22Rv1 (cell line): ENCODE data around the gene RAC3.

Experiments used
- H3K27ac ChIP-seq: fragments of 450-650 bp; 2 replicates; pipeline ENCODE4 v1.5.1; 2017
- ZFX ChIP-seq: fragments of 450-650 bp; IDR thresholded peaks from 2 replicates; pipeline ENCODE4 v1.6.1; 2017; ENCODE audit warnings: antibody characterized with exemption, borderline replicate concordance
- TF ChIP-seq, protein P1 (sequence below): fragments of 450-650 bp; IDR thresholded peaks from 2 replicates; pipeline ENCODE4 v1.5.1; 2017; ENCODE audit warnings: mild to moderate bottlenecking

Gene RAC3

DNA sequence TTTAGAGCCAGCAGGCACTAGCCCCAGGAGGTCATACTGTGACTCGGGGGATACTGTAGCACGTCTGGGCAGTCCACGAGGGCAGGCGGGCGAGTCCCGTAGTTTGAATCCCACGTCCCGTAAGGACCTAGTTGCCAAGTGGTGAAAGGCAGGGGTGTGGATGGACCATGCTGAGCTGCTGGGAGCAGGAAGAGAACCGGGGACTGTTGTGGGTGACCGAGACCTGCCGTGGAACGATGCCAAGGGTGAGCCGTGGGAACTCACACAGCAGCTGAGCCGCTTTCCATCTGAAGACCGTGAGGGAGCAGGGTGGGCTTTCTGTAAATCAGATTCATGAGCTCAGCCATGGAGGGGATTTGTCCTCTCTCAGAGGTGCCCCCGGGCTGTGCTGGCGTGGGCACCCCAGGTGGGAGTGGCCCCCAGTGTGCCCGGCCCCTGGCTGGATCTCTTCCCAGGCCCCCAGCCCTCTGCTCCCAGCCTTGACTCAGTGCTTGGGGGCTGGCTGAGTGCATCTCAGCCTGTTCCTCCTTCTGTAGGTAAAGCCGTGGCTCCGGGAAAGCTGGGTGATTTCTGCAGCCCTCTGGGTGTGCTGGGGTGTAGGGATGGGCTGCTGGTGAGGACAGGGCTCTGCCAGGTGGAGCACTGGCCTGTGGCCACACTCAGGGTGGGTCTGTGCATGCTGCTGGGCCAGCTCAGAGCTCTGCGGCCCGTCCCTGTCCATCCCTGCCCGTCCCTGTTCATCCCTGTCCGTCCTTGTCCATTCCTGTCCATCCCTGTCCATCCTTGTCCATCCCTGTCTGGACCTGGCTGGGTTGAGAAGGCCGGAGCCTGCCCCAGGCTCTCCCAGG lies 40.4 kb upstream of the RAC3 start:
- no peak for TF ChIP-seq ZFX
- TF ChIP-seq, protein P1, sequence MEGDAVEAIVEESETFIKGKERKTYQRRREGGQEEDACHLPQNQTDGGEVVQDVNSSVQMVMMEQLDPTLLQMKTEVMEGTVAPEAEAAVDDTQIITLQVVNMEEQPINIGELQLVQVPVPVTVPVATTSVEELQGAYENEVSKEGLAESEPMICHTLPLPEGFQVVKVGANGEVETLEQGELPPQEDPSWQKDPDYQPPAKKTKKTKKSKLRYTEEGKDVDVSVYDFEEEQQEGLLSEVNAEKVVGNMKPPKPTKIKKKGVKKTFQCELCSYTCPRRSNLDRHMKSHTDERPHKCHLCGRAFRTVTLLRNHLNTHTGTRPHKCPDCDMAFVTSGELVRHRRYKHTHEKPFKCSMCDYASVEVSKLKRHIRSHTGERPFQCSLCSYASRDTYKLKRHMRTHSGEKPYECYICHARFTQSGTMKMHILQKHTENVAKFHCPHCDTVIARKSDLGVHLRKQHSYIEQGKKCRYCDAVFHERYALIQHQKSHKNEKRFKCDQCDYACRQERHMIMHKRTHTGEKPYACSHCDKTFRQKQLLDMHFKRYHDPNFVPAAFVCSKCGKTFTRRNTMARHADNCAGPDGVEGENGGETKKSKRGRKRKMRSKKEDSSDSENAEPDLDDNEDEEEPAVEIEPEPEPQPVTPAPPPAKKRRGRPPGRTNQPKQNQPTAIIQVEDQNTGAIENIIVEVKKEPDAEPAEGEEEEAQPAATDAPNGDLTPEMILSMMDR: no peak
- H3K27ac ChIP-seq: no peak overlapping the region

DNA sequence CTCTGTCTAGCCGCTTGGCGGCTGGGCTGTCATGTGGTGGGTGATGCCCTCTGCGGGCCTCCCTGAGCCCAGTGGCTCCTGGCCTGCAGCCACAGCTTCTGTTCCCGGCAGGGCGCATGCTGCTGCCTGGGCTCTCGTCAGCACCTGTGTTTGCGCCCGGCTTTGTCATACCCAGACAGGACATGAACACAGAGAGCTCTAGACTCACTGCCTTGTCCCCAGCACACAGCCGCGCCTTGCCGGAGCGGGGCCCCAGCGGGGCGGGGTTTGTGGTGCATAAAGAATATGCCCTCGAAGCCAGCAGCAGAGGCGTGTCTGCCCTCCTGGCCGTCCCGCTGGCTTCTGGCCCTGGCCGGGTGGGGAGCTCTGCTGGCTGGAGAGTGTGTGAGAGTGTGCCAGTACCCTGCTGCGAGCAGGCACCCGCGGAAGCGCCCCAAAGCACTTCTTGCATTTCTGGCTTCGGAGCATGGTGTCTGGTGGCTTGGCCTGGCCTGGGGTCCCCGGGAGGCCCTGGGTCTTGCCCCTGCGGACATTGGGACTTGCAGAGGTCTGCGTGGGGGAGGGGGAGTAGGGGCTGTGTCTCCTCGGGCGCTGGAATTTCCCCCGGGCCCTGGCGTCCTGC lies 39.7 kb upstream of the RAC3 start:
- TF ChIP-seq ZFX: no peak
- TF ChIP-seq, protein P1: no peak
- H3K27ac ChIP-seq: no peak overlapping the region

DNA sequence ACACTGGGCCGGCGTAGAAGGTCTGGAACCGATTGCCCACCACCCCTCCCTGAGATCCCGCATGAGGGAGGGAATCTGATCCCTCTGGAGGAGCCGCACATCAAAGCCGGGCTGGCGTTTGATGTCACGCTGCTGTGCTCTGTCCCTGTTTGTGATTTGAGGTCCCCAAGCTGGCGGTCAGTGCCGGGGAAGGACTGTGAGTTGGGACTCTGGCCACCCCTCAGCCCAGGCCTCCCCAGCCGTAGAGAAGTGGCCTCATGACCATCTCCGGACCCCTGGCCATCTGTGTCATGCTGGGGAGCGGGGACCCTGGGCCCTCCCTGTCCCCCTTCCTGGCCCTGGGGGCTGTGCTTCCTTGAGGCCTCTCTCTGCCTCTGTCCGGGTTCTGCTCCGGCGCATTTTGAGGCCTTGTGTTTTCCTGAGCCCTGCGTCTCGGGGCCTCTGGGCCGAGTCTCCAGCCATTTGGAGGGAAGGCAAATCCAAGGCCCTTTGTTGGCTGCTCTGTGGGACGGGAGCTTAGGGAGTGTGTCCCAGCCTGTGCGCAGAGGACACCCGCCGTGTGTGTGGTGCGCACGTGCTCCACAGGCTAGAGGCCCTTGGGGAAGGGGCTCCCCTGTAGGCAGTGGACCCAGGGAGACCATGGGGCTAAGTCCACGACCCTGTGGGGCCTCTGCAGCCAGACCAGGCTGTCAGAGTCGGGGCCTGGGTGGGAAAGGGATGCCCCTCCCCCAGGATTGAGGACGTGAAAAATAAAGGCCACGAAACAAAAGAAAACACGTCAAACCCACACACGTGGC lies 39.0 kb upstream of the RAC3 start:
- TF ChIP-seq, protein P1: no peak
- no peak for TF ChIP-seq ZFX
- no peak overlapping the region for H3K27ac ChIP-seq

DNA sequence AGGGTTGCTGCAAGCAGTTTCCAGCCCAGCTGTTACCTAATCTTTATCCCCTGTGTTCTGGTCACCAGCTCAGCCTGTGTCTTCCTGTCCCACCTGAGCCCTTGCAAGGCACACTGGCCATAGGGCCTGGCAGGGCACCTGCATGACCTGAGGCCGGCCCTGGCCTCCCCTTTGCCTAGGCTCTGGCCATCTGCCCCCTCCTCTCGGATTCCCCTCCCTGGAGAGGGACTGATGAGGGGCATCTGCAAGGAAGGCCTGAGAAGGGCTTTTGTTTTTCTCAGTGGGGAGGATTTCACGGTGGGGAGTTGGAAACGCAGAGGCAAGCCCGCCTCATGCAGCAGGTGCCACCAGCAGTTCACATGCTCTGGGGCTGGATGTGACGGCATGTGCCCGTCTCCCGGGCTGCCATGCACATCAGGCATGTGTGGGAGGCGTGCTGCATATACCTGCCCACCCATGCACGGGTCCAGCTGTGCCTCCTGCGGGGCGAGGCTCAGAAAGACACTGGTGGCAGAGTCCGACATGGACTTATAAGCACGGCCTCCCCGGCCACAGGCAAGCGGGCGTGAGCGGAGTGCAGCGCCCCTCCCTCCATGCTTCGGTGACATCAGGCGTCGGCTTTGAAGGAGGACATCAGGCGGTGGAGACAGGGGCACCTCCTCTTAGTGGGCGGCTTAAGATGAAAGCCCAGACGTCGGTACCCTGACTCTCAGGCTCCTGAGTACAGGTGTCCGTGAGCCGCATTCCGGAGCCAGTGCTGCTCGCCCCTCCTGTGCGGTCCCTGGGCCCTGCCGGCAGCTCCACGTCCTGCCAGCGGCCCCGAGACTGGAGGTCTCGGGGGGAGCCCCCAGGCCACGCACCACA lies 37.5 kb upstream of the RAC3 start:
- no peak for TF ChIP-seq ZFX
- TF ChIP-seq, protein P1: no peak
- no peak overlapping the region for H3K27ac ChIP-seq

DNA sequence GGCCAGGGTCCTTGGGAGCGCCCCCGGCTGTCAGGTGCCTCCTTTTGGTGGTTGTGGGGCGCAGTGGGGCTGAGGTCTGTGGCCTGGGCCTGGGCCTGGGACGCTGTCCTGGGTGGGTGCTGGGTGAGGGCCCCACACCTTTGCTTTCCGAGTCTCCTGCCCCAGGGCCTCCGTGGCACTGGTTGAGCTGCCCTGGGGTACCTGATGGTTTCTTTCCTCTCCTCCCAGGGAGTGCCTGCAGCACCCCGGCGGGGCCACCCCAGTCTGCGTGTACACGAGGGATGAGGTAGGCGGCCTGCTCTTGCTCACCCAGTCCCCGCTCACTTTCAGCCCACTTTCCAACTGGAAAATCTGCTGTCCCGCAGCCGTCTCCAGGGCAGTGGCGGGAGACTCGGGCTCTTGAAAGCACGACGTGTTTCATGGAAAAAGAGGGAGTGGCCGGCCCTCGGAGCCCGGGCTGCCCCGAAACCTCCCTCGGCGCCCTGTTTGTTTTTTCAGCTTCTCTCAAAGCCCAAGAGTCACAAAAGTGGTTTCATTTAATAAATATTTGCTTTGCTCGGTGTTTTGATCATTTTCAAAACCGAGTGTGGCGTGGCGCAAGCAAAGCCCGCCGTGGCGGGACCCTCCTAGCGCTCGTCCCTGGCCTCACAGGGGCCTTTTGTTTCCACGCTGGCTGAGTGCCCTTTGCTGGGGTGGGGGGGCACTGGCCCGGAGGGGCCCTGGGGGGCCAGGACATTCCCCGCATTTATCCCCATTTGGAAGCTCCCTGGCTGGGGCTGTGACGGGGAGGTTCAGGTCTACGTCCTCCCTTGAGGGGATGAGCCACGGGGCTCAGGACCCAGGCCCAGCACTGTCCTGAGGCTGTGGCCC lies 36.6 kb upstream of the RAC3 start:
- TF ChIP-seq, protein P1: no peak
- TF ChIP-seq ZFX: no peak
- H3K27ac ChIP-seq: no peak overlapping the region
